GM21786 (cell line): ENCODE results near the gene ING2.
A peak's percentile ranks its signal among the peaks of the same experiment; 100 is the strongest.
"Not testable (repeated sequence)": the region's sequence is repeated elsewhere in the genome, so short reads cannot be mapped to it uniquely, and the experiment has no call there.

ENCODE experiments used
- ATAC-seq: cut with Tn5 transposase; IDR thresholded peaks from one replicate; pipeline ENCODE4 v1.9.1; 2021; ENCODE audit not compliant: unreplicated experiment

ING2 gene, protein sequence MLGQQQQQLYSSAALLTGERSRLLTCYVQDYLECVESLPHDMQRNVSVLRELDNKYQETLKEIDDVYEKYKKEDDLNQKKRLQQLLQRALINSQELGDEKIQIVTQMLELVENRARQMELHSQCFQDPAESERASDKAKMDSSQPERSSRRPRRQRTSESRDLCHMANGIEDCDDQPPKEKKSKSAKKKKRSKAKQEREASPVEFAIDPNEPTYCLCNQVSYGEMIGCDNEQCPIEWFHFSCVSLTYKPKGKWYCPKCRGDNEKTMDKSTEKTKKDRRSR

DNA sequence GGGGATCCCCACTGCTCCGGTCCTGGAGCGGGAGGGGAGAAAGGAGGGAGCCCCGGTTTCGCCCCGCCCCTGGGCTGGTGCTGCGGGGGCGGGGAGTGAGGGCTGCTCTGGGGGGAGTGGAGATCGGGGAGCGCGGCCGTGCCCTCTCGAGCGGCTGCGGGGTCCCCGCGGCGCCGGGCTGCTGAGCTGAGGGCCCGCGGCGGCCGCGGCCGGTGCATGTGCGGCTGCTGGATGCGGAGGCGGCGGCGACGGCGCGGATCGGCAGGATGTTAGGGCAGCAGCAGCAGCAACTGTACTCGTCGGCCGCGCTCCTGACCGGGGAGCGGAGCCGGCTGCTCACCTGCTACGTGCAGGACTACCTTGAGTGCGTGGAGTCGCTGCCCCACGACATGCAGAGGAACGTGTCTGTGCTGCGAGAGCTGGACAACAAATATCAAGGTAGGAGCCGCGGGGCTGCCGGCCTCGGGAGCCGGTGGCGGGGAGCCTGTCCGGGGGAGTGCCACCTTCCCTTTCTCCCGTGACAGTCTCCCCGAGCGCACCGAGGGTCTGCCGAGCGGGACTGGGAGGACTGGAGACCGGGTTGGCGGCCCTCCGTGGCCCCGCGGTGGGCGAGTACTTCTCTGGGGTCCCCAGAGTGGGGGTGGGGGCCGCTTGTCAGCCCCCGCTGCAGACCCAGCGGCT, at the start of gene ING2:
Gene ING2, plus strand, starts transcription at position 129 of the 681 bp plus-strand sequence. Its CDS starts 138 bp downstream, at position 267.
- peak; percentile 46 for ATAC-seq

DNA sequence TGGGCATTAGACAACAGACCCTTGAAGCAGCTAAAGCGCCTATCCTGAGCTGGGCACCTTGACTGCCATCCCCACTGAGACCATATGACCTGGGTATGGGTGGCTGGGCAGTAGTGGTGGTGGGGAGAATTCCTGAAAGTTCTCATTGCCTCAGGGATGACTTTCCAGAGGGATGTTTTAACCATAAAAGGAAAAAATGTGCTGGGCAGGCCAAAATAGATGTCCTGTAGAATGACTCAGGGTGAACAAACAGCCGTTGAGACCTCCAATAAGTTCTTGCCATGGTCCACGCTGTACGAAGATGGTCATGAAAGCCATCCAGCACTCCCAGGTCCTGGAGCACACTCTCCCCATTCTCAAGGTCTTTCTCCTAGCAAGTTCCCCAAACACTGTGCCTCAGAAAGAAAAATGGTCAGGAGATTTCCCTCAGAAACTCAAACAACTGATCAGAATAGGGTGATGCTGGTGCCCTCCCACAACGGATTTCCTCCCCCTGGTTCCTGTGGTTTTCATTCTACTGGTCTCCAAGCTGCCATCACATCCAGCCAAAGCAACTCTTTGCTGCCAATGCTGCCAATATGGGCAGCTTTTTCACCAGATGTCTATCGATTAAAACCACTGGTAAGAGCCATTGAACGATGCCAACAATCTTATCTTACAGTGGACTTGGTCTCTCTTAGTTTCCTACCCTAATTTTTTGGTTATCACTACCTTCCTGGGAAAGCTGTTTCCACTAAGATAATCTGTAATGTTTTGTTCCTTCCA, 49.2 kb upstream of the ING2 start:
- ATAC-seq = no peak

DNA sequence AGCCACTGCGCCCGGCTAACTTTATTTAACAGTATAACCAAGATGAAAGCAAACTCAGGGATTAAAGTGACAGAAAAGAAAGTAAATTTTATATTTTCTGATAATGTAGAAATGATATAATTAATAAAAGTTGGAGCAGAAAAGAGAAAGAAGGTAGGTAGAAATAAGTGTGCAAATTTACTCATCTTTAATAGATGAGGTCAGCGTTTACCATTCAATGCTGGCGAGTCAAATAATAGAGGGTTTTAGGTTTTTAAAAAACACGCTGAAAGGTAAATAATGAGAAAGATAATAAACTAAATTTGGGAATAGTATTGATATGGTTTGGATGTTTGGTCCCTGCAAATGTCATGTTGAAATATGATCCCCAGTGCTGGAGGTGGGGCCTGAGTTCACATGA, 46.9 kb upstream of the ING2 start:
- ATAC-seq = no peak

DNA sequence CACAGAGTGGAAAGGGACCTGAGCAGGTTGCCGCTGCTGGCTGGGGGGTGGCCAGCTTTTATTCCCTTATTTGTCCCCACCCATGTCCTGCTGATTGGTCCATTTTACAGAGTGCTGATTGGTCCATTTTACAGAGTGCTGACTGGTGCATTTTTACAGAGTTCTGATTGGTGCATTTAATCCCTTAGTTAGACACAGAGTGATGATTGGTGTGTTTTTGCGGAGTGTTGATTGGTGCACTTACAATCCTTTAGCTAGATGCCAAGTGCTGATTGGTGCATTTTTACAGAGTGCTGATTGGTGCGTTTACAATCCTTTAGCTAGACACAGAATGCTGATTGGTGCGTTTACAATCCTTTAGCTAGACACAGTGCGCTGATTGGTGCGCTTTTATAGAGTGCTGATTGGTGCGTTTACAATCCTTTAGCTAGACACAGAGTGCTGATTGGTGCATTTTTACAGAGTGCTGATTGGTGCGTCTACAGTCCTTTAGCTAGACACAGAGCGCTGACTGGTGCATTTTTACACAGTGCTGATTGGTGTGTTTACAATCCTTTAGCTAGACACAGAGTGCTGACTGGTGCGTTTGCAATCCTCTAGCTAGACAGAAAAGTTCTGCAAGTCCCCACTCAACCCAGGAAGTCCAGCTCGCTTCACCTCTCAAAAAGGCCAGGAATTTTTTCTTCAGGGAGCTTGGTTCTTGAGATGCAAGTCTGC, 40.8 kb upstream of the ING2 start:
- not testable (repeated sequence) for ATAC-seq

DNA sequence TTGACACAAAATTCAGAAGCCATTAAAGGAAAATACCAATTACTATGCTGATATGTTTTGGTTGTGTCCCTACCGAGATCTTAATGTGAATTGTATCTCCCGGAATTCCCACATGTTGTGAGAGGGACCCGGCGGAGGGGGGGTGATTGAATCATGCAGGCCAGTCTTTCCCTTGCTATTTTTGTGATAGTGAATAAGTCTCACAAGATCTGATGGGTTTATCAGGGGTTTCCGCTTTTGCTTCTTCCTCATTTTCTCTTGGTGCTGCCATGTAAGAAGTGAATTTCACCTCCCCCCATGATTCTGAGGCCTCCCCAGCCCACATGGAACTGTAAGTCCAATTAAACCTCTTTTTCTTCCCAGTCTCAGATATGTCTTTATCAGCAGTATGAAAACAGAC, 39.0 kb upstream of the ING2 start:
- ATAC-seq = not testable (repeated sequence)

DNA sequence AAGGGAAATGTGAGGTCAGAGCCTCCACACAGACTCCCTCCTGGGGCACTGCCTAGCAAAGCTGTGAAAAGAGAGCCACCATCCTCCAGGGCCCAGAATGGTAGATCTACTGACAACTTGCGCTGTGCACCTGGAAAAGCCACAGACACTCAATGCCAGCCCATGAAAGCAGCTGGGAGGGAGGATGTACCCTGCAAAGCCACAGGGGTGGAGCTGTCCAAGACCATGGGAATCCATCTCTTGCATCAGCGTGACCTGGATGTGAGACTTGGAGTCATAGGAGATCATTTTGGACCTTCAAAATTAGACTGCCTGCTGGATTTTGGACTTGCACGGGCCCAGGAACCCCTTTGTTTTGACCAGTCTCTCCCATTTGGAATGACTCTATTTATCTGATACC, 37.6 kb upstream of the ING2 start:
- no peak for ATAC-seq

DNA sequence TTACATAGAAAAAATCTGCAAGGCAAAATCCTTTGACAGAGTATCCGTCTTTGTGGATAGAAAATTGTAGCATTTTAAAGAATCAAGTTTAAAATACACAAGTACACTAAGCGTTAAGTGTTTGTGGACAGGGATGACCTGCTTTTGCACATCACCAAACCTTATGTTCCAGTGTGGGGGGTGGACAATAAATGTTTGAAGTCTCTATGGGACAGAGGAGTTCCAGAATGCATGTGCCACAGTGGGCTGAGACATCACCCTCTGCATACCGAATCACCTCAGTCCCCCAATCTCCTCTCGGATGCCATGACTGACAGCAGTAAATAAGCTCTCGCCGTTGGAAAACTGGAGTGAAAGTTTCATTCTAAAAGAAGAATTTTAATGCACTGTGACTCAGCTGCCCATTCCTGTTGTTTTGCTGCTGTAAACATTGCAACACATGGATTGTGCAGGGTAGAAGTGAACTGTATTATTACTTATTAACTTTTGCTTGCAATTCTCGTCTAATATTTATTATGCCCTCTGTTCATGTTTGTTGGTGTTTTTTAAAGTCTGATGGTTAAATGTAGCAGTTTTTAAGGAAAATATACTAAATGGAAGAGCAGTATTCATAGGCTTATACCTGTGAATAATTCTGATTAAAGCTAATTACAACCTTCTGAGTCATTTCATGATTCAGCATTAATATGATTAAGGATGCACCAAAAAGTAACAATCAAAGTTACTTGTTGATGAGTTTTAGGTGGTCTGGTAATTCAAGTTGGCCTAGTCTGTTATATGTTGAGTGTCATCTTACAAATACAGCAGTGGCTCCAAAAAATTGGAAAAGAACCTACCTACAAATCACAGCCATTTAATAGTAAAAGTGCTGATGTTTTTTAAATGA, 36.4 kb upstream of the ING2 start:
- no peak for ATAC-seq

DNA sequence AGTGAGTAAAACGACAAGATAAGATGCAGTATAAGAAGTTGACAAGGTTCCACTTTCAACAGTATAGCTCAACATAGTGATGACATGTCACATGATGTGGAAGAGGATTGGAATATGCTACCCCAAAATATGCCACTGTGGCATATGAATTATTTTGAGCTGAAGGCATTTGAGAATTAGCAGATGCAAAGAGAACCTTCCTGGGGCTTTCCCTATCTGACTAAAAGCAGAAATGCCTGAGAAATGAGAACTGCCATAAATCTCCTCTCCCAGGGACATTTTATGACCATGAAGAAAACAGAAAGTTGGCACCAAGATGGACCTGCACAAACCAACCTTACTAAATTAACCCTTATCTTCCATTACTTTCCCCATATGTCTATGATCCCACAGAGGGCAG, 35.6 kb upstream of the ING2 start:
- ATAC-seq = no peak

DNA sequence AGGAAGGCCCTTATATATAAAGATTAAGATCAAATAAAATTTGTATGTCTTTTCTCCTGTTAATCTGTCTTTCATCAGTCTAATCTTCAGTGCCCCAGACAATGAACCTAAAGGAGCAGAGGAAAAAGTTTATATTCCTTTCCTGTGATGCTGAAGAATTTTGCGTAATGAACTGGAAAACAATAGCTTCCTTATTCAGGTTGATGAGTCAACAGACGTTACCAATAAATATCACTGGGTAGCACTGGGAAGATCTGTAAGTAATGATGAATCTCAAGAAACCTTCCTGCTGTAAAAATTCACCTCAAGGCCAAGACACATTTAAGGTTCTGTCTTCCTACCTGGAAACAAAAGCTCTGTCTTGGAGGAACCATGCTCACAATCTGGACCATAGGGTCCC, 34.9 kb upstream of the ING2 start:
- no peak for ATAC-seq

DNA sequence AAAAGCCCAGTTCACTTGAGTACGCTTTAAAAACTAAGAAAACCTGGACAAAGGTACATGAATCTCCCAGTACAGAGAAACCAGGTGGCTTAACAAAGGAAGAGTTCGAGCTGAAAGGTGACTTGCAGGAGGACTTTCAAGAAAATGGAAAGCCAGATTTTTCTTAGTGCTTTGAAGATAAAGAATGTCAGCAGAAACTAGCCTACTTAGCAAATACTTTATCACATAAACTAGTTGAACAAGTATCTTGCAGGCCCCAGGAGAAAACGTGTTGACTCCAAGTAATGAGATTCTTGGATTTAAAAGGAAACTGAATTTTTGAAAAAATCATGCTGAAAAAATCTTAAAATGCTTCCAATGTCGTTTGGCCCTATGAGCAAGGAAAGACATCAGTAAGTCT, 34.0 kb upstream of the ING2 start:
- ATAC-seq = no peak

DNA sequence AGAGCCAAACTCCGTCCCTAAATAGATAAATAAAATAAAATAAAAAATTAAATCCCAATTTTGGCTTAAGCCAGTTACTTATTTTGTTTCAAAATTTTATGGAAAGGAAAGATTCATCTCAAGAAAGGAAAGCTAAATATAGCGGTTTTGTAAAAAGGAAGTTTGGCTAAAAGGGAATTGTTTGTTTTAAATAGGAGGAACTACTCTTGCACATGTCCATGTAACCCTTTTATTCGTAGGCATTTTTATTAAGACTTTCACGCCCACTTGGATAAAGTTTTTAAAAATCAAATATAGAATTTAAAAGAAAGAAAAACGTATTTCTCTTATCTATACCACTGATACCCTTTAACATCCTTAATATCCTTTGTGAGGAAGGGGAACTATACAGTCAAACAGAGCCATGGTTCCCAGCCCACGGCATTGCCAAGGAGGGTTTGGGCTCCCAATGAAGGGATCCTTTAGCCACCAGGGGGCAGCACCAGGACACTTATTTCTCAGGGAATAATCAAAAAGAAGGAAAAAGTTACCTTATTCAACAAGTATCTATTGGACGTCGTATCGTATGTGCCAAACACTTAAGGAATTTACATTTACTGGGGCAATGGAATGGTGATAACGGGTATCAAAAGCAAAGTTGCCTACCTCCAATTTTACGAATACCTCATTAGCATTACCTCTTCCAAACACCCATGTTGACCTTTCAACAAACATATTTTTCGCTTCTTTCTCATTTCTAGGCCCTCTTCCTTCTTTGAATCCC, 32.7 kb upstream of the ING2 start:
- peak; percentile 78 for ATAC-seq

DNA sequence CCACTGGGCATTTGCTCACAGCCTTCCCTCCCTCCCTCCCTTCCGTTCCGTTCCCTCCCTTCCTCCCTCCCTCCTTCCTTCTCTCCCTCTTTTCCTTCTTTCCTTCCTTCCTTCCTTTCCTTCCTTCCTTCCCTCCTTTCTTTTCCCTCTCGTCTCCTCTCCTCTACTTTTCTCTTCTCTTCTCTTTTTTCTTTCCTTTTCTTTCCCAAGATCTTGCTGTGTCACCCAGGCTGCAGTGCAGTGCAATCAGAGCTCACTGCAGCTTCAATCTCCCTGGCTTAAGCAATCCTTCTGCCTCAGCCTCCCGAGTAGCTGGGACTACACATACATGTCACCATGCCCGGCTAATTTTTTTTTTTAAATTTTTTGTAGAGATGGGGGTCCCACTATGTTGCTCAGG, 26.7 kb upstream of the ING2 start:
- ATAC-seq = no peak

DNA sequence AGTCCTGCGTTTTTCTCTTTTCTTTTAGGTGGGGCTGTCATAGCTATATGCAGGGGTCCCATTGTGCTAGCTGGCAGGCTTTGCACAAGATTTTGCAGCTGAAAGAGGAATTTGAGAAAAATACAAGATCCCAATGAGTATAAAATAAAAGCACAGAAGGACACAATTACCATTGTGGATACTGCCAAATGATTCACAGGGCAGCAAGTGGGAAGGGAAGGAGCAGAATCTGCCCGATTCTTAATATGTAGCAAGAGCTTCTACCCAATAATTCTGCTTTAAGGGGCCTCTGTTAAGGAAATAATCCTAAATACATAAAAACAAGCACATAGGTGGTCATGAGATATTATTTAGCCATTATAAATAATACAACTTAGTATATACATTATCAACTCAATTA, 25.9 kb upstream of the ING2 start:
- ATAC-seq = no peak

DNA sequence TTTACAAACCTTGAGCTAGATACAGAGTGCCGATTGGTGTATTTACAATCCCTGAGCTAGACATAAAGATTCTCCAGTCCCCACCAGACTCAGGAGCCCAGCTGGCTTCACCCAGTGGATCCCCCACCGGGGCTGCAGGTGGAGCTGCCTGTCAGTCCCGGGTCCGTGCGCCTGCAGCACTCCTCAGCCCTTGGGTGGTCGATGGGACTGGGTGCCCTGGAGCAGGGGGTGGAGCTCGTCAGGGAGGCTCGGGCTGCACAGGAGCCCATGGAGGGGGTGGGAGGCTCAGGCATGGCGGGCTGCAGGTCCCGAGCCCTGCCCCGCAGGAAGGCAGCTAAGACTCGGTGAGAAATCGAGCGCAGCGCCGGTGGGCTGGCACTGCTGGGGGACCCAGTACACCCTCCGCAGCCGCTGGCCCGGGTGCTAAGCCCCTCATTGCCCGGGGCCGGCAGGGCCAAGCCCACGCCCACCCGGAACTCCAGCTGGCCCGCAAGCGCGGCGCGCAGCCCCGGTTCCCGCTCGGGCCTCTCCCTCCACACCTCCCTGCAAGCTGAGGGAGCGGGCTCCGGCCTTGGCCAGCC, 22.3 kb upstream of the ING2 start:
- not testable (repeated sequence) for ATAC-seq

DNA sequence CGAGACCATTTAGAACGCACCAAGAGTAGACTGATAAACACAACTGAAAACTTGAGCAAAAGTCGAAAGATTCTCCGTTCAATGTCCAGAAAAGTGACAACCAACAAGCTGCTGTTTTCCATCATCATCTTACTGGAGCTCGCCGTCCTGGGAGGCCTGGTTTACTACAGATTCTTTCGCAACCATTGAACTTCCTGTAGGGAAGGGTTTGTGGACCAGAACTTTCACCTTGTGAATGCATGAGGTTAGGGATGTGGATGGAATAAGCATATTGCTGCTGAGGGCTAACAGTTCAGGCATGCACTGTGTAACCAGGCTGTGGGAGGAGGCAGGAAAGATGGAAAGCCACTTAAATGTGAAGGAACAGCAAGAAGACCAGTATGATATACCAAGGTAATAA, 20.9 kb upstream of the ING2 start:
- no peak for ATAC-seq

DNA sequence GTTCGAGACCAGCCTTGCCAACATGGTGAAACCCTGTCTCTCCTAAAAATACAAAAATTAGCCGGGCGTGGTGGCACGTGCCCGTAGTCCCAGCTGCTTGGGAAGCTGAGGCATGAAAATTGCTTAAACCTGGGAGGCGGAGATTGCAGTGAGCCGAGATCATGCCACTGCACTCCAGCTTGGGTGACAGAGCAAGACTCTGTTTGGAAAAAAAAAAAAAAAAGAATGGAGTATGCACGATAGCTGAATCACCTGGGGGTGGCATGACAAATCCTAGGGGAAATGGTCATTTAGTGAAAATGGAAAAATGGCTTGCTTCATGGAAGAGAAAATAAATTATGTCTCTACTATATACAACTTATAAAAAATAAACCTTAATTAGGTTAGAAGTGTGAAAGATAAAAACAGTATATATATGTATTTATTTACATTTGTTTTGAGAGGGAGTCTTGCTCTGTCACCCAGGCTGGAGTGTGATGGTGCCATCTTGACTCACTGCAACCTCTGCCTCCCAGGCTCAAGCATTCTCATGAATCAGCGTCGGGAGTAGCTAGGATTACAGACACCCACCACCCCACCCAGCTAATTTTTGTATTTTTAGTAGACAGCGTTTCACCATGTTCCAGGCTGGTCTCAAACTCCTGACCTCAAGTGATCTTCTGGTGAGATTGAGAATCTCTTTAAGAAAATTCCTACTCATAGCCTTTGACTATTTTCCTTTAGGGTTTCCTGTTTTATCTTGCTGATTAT, 19.3 kb upstream of the ING2 start:
- ATAC-seq = no peak

DNA sequence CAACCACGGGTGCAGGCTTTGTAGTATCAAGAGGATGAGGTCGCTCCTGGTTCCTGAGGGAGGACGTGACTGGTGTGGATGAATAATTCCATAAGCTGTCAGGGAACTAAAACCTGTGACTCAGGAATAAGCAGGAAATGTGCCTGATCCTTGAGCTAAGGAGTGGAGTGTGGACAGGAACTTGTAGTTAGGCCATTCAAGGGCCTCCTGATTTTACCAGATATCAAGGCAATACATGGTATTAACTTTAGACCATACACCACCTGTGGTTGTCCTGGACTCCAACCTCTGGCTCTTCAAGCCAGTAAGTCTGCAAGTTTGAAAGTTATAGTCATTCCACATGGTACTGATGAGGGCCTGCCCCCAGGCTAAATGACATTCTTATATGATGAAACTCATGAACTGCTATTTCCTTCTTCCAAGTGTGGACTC, 12.1 kb upstream of the ING2 start:
- ATAC-seq = no peak

DNA sequence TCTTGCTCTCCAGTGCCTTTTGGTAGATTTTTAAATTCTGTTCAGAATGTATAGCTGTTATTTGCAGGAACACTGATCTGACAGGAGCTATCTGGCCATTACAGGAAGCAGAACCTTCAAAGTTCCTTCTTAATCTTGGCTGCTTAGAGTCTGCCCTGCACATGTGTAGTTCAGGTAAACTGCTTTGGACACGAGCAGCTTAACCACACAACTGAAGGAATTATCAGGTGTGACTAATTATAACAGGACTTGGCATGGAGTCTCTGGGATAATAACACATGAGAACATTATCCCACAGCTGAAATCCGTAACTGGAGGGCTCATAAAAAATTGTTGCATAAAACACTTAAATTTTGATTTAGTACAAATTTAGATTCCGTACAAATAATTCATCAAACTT, 11.6 kb upstream of the ING2 start:
- no peak for ATAC-seq

DNA sequence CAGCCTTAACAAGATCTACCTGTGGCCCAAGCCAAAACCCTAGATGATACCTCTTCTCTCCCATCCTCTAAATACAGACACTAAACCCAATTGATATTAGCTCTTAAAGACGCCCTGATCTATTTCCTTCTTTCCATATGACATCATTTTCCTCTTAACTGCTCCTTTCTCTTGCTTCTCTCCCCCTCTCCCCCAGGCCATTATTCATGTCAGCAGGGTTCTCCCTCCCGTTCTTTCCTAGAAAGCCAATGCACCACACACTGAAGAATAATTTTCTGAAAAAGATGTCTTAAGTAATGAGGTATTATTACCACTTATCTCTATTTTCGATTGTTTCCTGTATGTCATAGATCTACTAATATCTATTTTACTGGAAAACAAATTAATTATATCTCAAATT, 9.7 kb upstream of the ING2 start:
- ATAC-seq = no peak
